C4-2B (cell line): ENCODE data around the gene IL6ST.

Experiments used
- ZFX ChIP-seq: fragments of 450-650 bp; IDR thresholded peaks from 2 replicates; pipeline ENCODE4 v1.6.1; 2017
- TF ChIP-seq, protein P1 (sequence below): fragments of 450-650 bp; conservative IDR thresholded peaks from 2 replicates; pipeline ENCODE4 v1.5.1; 2017; ENCODE audit warnings: mild to moderate bottlenecking

GRCh38 chr5:55907927-55908326, 86.8 kb downstream of the IL6ST start:
- TF ChIP-seq, protein P1, sequence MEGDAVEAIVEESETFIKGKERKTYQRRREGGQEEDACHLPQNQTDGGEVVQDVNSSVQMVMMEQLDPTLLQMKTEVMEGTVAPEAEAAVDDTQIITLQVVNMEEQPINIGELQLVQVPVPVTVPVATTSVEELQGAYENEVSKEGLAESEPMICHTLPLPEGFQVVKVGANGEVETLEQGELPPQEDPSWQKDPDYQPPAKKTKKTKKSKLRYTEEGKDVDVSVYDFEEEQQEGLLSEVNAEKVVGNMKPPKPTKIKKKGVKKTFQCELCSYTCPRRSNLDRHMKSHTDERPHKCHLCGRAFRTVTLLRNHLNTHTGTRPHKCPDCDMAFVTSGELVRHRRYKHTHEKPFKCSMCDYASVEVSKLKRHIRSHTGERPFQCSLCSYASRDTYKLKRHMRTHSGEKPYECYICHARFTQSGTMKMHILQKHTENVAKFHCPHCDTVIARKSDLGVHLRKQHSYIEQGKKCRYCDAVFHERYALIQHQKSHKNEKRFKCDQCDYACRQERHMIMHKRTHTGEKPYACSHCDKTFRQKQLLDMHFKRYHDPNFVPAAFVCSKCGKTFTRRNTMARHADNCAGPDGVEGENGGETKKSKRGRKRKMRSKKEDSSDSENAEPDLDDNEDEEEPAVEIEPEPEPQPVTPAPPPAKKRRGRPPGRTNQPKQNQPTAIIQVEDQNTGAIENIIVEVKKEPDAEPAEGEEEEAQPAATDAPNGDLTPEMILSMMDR, result no peak
- no peak for TF ChIP-seq ZFX
